Thyroid gland (tissue), 4 donors: ENCODE data around the gene VAMP5.

ENCODE experiments used
- POLR2A ChIP-seq, 2 donors: fragments of 450-650 bp; IDR thresholded peaks; one replicate each; pipeline ENCODE4 v1.6.1; 2017; ENCODE audit warnings: antibody characterized with exemption in 2 of 2, mild to moderate bottlenecking in 2 of 2, moderate library complexity in 1 of 2
- TF ChIP-seq, protein P1 (sequence below), 6 experiments: fragments of 200-600 bp in 3 of 6; fragments of 450-650 bp in 3 of 6; sonication (generic) in 3 of 6; IDR thresholded peaks; one replicate each; pipeline ENCODE4 v1.5.1; 2016 to 2019; ENCODE audit warnings: antibody characterized with exemption in 6 of 6, mild to moderate bottlenecking in 2 of 6, inconsistent platforms in 1 of 6, moderate library complexity in 1 of 6

DNA sequence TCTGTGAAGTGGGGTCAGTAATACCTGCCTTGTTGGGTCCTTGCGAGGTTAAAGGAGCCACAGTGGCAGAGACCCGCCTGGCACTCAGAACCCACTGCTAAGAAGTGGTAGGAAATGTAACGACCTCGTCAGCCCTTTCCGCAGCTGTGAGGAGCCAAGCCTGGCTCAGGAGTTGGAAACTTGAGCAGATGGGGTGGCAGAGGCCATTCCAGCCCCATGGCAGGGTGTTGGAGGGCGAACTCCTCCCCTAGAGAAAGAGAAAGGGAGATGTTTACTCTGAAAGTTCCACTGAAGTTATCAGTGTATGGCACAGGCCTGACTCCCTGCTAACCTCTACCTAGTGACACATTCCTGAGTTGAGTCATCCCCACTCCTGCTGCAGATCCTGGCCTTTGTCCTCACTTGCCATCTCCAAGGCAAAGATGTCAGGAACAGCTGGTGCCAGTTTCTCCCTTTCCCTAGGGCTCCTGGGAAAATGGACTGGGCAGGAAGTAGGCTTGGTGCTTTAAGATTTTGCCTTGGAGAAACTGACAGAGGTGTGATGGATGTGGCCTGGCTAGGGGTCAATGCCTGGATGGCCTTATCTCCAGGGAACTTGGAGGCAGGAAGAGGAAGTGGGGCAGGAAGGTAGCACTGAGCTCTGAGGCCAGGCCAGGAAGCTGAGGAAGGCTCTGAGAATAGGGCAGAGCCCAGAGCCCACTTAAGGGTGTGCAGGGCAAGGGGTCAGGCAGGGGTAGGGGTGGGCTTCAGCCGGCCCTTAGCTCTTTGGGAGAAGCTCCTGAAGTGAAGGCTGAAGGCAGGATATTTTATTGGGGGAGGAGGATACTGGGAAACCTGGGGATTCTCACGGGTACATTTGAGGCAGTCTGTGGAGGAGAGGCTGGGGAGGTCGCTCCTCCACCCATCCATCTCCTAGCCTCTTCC, 888 bp downstream of the VAMP5 start:
- TF ChIP-seq, protein P1, sequence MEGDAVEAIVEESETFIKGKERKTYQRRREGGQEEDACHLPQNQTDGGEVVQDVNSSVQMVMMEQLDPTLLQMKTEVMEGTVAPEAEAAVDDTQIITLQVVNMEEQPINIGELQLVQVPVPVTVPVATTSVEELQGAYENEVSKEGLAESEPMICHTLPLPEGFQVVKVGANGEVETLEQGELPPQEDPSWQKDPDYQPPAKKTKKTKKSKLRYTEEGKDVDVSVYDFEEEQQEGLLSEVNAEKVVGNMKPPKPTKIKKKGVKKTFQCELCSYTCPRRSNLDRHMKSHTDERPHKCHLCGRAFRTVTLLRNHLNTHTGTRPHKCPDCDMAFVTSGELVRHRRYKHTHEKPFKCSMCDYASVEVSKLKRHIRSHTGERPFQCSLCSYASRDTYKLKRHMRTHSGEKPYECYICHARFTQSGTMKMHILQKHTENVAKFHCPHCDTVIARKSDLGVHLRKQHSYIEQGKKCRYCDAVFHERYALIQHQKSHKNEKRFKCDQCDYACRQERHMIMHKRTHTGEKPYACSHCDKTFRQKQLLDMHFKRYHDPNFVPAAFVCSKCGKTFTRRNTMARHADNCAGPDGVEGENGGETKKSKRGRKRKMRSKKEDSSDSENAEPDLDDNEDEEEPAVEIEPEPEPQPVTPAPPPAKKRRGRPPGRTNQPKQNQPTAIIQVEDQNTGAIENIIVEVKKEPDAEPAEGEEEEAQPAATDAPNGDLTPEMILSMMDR (IDR thresholded peaks at IDR 0.05), result no peak
- no peak for TF ChIP-seq POLR2A (IDR thresholded peaks at IDR 0.05)
